Gastrocnemius medialis (tissue), 4 donors: ENCODE results near the gene FAS. TPM values are rescaled to one million over a fixed set of nuclear protein-coding genes. Genes with fewer than 3 reads are reported as not detected.

Experiments
- ATAC-seq, 2 donors: fragments of 150-250 bp; one replicate each; pipeline ENCODE4 v1.9.1; 2016
- DNase-seq, 2 donors: peaks; one replicate each; pipeline ENCODE4 v3.0.0-alpha.2; 2019
- H3K27ac ChIP-seq, 4 donors: fragments of 200-600 bp; sonication (generic); 1 replicate in 1 of 4; 2 replicates in 3 of 4; pipeline ENCODE4 v1.5.1; 2016 to 2018; ENCODE audit warnings: mild to moderate bottlenecking in 2 of 4, moderate library complexity in 1 of 4
- H3K27me3 ChIP-seq, 3 donors: fragments of 200-600 bp; sonication (generic) in 2 of 3; 1 replicate in 1 of 3; 2 replicates in 2 of 3; pipeline versions ENCODE4 v1.5.1 to v1.6.0; 2016 to 2019; ENCODE audit warnings: mild to moderate bottlenecking in 1 of 3, moderate library complexity in 1 of 3
- H3K36me3 ChIP-seq, 2 donors: fragments of 200-600 bp; sonication (generic) in 1 of 2; one replicate each; pipeline ENCODE4 v1.5.1; 2017 to 2018
- H3K4me1 ChIP-seq, 2 donors: fragments of 200-600 bp; sonication (generic) in 1 of 2; one replicate each; pipeline ENCODE4 v1.5.1; 2016 to 2017; ENCODE audit warnings: mild to moderate bottlenecking in 2 of 2
- H3K4me3 ChIP-seq, 4 donors: fragments of 200-600 bp; sonication (generic) in 3 of 4; 1 replicate in 1 of 4; 2 replicates in 3 of 4; pipeline ENCODE4 v1.5.1; 2016 to 2019; ENCODE audit warnings: mild to moderate bottlenecking in 2 of 4
- H3K9me3 ChIP-seq, 3 donors: fragments of 200-600 bp; sonication (generic) in 2 of 3; 1 replicate in 1 of 3; 2 replicates in 2 of 3; pipeline ENCODE4 v1.5.1; 2016 to 2019
- CTCF ChIP-seq, 5 experiments: fragments of 450-650 bp in 3 of 5; fragments of 200-600 bp in 2 of 5; sonication (generic) in 2 of 5; IDR thresholded peaks in 4 of 5; conservative IDR thresholded peaks in 1 of 5; 1 replicate in 4 of 5; 2 replicates in 1 of 5; pipeline ENCODE4 v1.5.1; 2016 to 2019; ENCODE audit warnings: antibody characterized with exemption in 5 of 5, mild to moderate bottlenecking in 3 of 5, moderate library complexity in 3 of 5
- POLR2A ChIP-seq, 2 donors: fragments of 450-650 bp; IDR thresholded peaks; one replicate each; pipeline ENCODE4 v1.6.1; 2017; ENCODE audit warnings: antibody characterized with exemption in 2 of 2, mild to moderate bottlenecking in 2 of 2, moderate library complexity in 2 of 2
- in situ Hi-C, 4 donors: fragments of 200-750 bp; cut with MboI; loops; one replicate each; pipeline versions ENCODE4 v1.15.0 to v1.8.0; 2017; ENCODE audit warnings: low sequenced_read_pairs in 4 of 4
- intact Hi-C: fragments of 100-400 bp; cut with DNase I; formaldehyde crosslinking; loops from one replicate; pipeline ENCODE4 v1.15.1; 2023; ENCODE audit warnings: low total_unique reads
- total RNA-seq, 4 donors: library from RNA; depleted of rRNA; stranded (reverse); fragments of >200 nt; gene quantifications; one replicate each; pipeline versions ENCODE4 v1.1.0 to v1.2.3, GENCODE V29; 2016

Gene FAS
- total RNA-seq, 4 donors from 2014 or later = 2.7 to 5.9 (median 4.9) TPM

GRCh38 chr10:89042562-89042961, 52.0 kb downstream of the FAS start:
- H3K27me3 ChIP-seq = no peaks in the 10 kb centered on the region
- TF ChIP-seq CTCF (IDR thresholded peaks at IDR 0.05 in 4 of 5, conservative IDR thresholded peaks at IDR 0.05 in 1 of 5) (no peak), POLR2A (IDR thresholded peaks at IDR 0.05) (no peak)
- no peaks in the 10 kb centered on the region for H3K4me1 ChIP-seq
- no peak overlapping the region for H3K27ac ChIP-seq
- in situ Hi-C loops (loop anchor here in 1 of 4 donors (25.0 kb wide), 1 partner anchor 520 kb away; no protein-coding TSS in a partner anchor), intact Hi-C loops (no loop called here)
- no peak overlapping the region for H3K4me3 ChIP-seq
- no peaks in the 10 kb centered on the region for H3K9me3 ChIP-seq
- no peak for DNase-seq
- ATAC-seq = no peak
- H3K36me3 ChIP-seq = no peaks in the 10 kb centered on the region

GRCh38 chr10:89043052-89043451, 52.5 kb downstream of the FAS start:
- H3K4me1 ChIP-seq = no peaks in the 10 kb centered on the region
- no peak for ATAC-seq
- H3K36me3 ChIP-seq = no peaks in the 10 kb centered on the region
- no peaks in the 10 kb centered on the region for H3K9me3 ChIP-seq
- DNase-seq = no peak
- in situ Hi-C loops (loop anchor here in 1 of 4 donors (25.0 kb wide), 1 partner anchor 519 kb away; no protein-coding TSS in a partner anchor), intact Hi-C loops (no loop called here)
- TF ChIP-seq CTCF (IDR thresholded peaks at IDR 0.05 in 4 of 5, conservative IDR thresholded peaks at IDR 0.05 in 1 of 5) = no peak
- no peak for TF ChIP-seq POLR2A (IDR thresholded peaks at IDR 0.05)
- no peak overlapping the region for H3K4me3 ChIP-seq
- no peak overlapping the region for H3K27ac ChIP-seq
- H3K27me3 ChIP-seq = no peaks in the 10 kb centered on the region

DNA sequence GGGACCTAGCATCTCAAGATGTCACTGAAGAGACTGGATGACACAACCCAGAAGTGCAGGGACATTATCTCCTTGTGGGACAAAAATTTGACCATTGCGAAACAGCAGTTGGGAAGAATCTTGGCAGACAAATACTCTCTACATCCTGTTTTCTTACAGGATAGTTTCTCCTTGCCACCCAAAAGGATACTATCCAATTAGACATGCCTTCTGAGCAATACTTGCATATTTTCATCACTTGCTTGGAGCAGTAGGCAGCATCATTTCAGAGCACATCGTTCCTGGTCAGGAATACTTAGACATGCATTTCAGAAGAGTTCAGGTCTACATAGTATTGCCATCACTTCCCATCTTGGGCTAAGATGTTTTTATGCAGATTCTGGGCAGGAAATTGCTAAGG, 56.8 kb downstream of the FAS start:
- Histone ChIP-seq H3K9me3 (no peaks in the 10 kb centered on the region), H3K36me3 (no peaks in the 10 kb centered on the region), H3K4me3 (no peak overlapping the region), H3K27ac (no peak overlapping the region), H3K4me1 (no peaks in the 10 kb centered on the region), H3K27me3 (no peaks in the 10 kb centered on the region)
- in situ Hi-C loops = loop anchor here in 1 of 4 donors (25.0 kb wide), 1 partner anchor 515 kb away; no protein-coding TSS in a partner anchor
- intact Hi-C loops = no loop called here
- TF ChIP-seq POLR2A (IDR thresholded peaks at IDR 0.05) (no peak), CTCF (IDR thresholded peaks at IDR 0.05 in 4 of 5, conservative IDR thresholded peaks at IDR 0.05 in 1 of 5) (no peak)
- ATAC-seq = no peak
- DNase-seq = no peak

- H3K27ac ChIP-seq = no peak overlapping the region
- TF ChIP-seq POLR2A (IDR thresholded peaks at IDR 0.05) (no peak), CTCF (IDR thresholded peaks at IDR 0.05 in 4 of 5, conservative IDR thresholded peaks at IDR 0.05 in 1 of 5) (no peak)
- no peak for DNase-seq
- H3K27me3 ChIP-seq = no peaks in the 10 kb centered on the region
- H3K4me1 ChIP-seq = no peaks in the 10 kb centered on the region
- intact Hi-C loops = no loop called here
- in situ Hi-C loops = no loop called here
- no peak for ATAC-seq
- no peaks in the 10 kb centered on the region for H3K9me3 ChIP-seq
- no peak overlapping the region for H3K4me3 ChIP-seq
- H3K36me3 ChIP-seq = no peaks in the 10 kb centered on the region
Measured at GRCh38 chr10:89051593-89051992, 61.0 kb downstream of the FAS start.

- no peaks in the 10 kb centered on the region for H3K4me1 ChIP-seq
- H3K9me3 ChIP-seq = no peaks in the 10 kb centered on the region
- TF ChIP-seq CTCF (IDR thresholded peaks at IDR 0.05 in 4 of 5, conservative IDR thresholded peaks at IDR 0.05 in 1 of 5) (no peak), POLR2A (IDR thresholded peaks at IDR 0.05) (no peak)
- H3K27me3 ChIP-seq = no peaks in the 10 kb centered on the region
- ATAC-seq (no peak), DNase-seq (no peak)
- no peaks in the 10 kb centered on the region for H3K36me3 ChIP-seq
- intact Hi-C loops (no loop called here), in situ Hi-C loops (no loop called here)
- H3K27ac ChIP-seq = no peak overlapping the region
- H3K4me3 ChIP-seq = no peak overlapping the region
Measured at GRCh38 chr10:89053555-89053954, 63.0 kb downstream of the FAS start.
